DOHH2 (cell line): Measurements from ENCODE around the gene NOCT.
"Not testable (repeated sequence)": the region's sequence is repeated elsewhere in the genome, so short reads cannot be mapped to it uniquely, and the experiment has no call there.

Experiments
- CTCF ChIP-seq: fragments of 200-600 bp; sonication (generic); IDR thresholded peaks from one replicate; pipeline ENCODE4 v1.5.1; 2014; ENCODE audit warnings: antibody characterized with exemption, mild to moderate bottlenecking, low read depth, low read length; ENCODE audit not compliant: poor library complexity, severe bottlenecking
- EZH2phosphoT487 ChIP-seq: fragments of 200-600 bp; sonication (generic); IDR thresholded peaks from 2 replicates; pipeline ENCODE4 v1.6.1; 2017; ENCODE audit warnings: borderline replicate concordance, mild to moderate bottlenecking, antibody characterized with exemption, low read length, moderate library complexity, mixed read lengths

GRCh38 chr4:139001430-139001829, 14.2 kb upstream of the NOCT start:
- TF ChIP-seq EZH2phosphoT487, CTCF: not testable (repeated sequence)
